Body of pancreas (tissue), 4 donors: ENCODE data around the gene NAV1. TPM values are rescaled to one million over a fixed set of nuclear protein-coding genes. Genes with fewer than 3 reads are reported as not detected.

Source experiments
- ATAC-seq: fragments of 150-250 bp; one replicate; pipeline ENCODE4 v1.9.1; 2016
- DNase-seq, 4 donors: peaks; one replicate each; pipeline ENCODE4 v3.0.0-alpha.2; 2019
- H3K27ac ChIP-seq, 4 donors: fragments of 200-600 bp; sonication (generic); 1 replicate in 3 of 4; 2 replicates in 1 of 4; pipeline versions ENCODE4 v1.5.1 to v1.6.1; 2016 to 2019; ENCODE audit warnings: mild to moderate bottlenecking in 1 of 4, mixed read lengths in 1 of 4, moderate library complexity in 1 of 4
- H3K27me3 ChIP-seq, 2 donors: fragments of 200-600 bp; sonication (generic); one replicate each; pipeline ENCODE4 v1.6.0; 2016; ENCODE audit warnings: mild to moderate bottlenecking in 1 of 2
- H3K36me3 ChIP-seq, 2 donors: fragments of 200-600 bp; sonication (generic); replicated peaks in 1 of 2; 2 replicates each; pipeline ENCODE4 v1.5.1; 2016; ENCODE audit warnings: low read depth in 2 of 2; ENCODE audit not compliant: insufficient read depth in 1 of 2
- H3K4me1 ChIP-seq: fragments of 200-600 bp; sonication (generic); one replicate; pipeline ENCODE4 v1.6.0; 2016
- H3K4me3 ChIP-seq, 2 donors: fragments of 200-600 bp; sonication (generic); 1 replicate in 1 of 2; 2 replicates in 1 of 2; pipeline ENCODE4 v1.5.1; 2016 to 2019
- H3K9me3 ChIP-seq, 3 donors: fragments of 200-600 bp; sonication (generic); 1 replicate in 2 of 3; 2 replicates in 1 of 3; pipeline ENCODE4 v1.5.1; 2016
- CTCF ChIP-seq, 7 experiments: fragments of 450-650 bp in 4 of 7; fragments of 200-600 bp in 3 of 7; sonication (generic) in 3 of 7; IDR thresholded peaks; one replicate each; pipeline ENCODE4 v1.5.1; 2016 to 2019; ENCODE audit warnings: antibody characterized with exemption in 7 of 7
- POLR2A ChIP-seq, 3 donors: fragments of 450-650 bp; IDR thresholded peaks; one replicate each; pipeline ENCODE4 v1.6.1; 2016; ENCODE audit warnings: antibody characterized with exemption in 3 of 3, mild to moderate bottlenecking in 2 of 3
- WGBS, 2 donors: methylation state at CpG; one replicate each; pipeline ENCODE4 v1.1.5; 2017; 5-methylcytosine and 5-hydroxymethylcytosine counted together
- intact Hi-C: fragments of 100-400 bp; cut with DNase I; formaldehyde crosslinking; loops from one replicate; pipeline ENCODE4 v1.15.1; 2023
- total RNA-seq, 2 donors: library from RNA; depleted of rRNA; stranded (reverse); fragments of >200 nt; gene quantifications; one replicate each; pipeline ENCODE4 v1.1.0, GENCODE V29; 2016

NAV1 gene
- total RNA-seq, 2 donors from 2014 or later, result 11.5 to 13.7 TPM

GRCh38 chr1:201587729-201588128, 48.8 kb downstream of the NAV1 start:
- no peak for ATAC-seq
- H3K4me1 ChIP-seq, result no peaks in the 10 kb centered on the region
- no peak for DNase-seq
- H3K36me3 ChIP-seq, result no peaks in the 10 kb centered on the region
- no peak overlapping the region for H3K4me3 ChIP-seq
- no peak overlapping the region for H3K27ac ChIP-seq
- H3K27me3 ChIP-seq, result no peaks in the 10 kb centered on the region
- TF ChIP-seq CTCF (IDR thresholded peaks at IDR 0.05), result no peak
- TF ChIP-seq POLR2A (IDR thresholded peaks at IDR 0.05), result no peak
- WGBS, 2 donors, result 89 to 100% methylated on average over 1 of the region's 1 CpG
- intact Hi-C loops, result no loop called here
- no peaks in the 10 kb centered on the region for H3K9me3 ChIP-seq

Other genes with a start within 250 kb of the NAV1 start
- 1 to 10 TPM in 1 of 2 donors, not detected in 1; 1.8 TPM for gene TNNT2, start 161.4 kb upstream of the NAV1 start, total RNA-seq
- 10 to 100 TPM; 46.1 to 54.7 TPM for gene LAD1, start 139.8 kb upstream of the NAV1 start, total RNA-seq
- gene TNNI1, start 117.4 kb upstream of the NAV1 start, total RNA-seq, result not detected
- 10 to 100 TPM; 25.2 to 48.8 TPM for gene PHLDA3, start 69.9 kb upstream of the NAV1 start, total RNA-seq
- 100 to 1,000 TPM; 127 to 245 TPM for gene CSRP1, start 32.0 kb upstream of the NAV1 start, total RNA-seq